Natural killer cell (primary cell): ENCODE results near the gene MYH15. TPM values are rescaled to one million over a fixed set of nuclear protein-coding genes. Genes with fewer than 3 reads are reported as not detected.
A peak's percentile ranks its signal among the peaks of the same experiment; 100 is the strongest.

Source experiments
- ATAC-seq, 3 donors: fragments of 150-1000 bp in 2 of 3; fragments of 200-7000 bp in 1 of 3; cut with Tn5 transposase; 1 replicate in 1 of 3; 2 replicates in 2 of 3; pipeline ENCODE4 v1.10.0; 2021; ENCODE audit warnings: mild to moderate bottlenecking in 2 of 3, moderate library complexity in 2 of 3
- DNase-seq, 2 donors: peaks; one replicate each; pipeline versions ENCODE4 v3.0.0 to v3.0.0-alpha.2; 2013 to 2021; ENCODE audit warnings: mixed read lengths in 1 of 2
- H3K27ac ChIP-seq: one replicate; pipeline ENCODE4 v1.5.1; 2013; ENCODE audit warnings: mild to moderate bottlenecking, low read length
- H3K27me3 ChIP-seq: one replicate; pipeline ENCODE4 v1.6.1; 2013; ENCODE audit warnings: low read length; ENCODE audit not compliant: control insufficient read depth, insufficient read depth
- H3K36me3 ChIP-seq: one replicate; pipeline ENCODE4 v1.6.1; 2013; ENCODE audit warnings: low read length; ENCODE audit not compliant: control insufficient read depth, insufficient read depth
- H3K4me1 ChIP-seq: one replicate; pipeline ENCODE4 v1.6.1; 2013; ENCODE audit warnings: low read length; ENCODE audit not compliant: control insufficient read depth, insufficient read depth
- H3K4me3 ChIP-seq: one replicate; pipeline ENCODE4 v1.5.1; 2013; ENCODE audit warnings: low read length
- H3K9me3 ChIP-seq: one replicate; pipeline ENCODE4 v1.6.1; 2013; ENCODE audit warnings: low read length; ENCODE audit not compliant: control insufficient read depth, insufficient read depth
- H3K27ac Mint-ChIP-seq, 2 donors: one replicate each; pipeline ENCODE4 v1.8.0; 2022; ENCODE audit warnings: mild to moderate bottlenecking in 2 of 2, mixed read lengths in 2 of 2, moderate library complexity in 1 of 2
- H3K27me3 Mint-ChIP-seq, 2 donors: one replicate each; pipeline ENCODE4 v1.8.0; 2022; ENCODE audit warnings: low read depth in 2 of 2, mixed read lengths in 2 of 2
- H3K36me3 Mint-ChIP-seq: one replicate; pipeline ENCODE4 v1.8.0; 2022; ENCODE audit warnings: mixed read lengths
- H3K4me1 Mint-ChIP-seq, 2 donors: one replicate each; pipeline ENCODE4 v1.8.0; 2022; ENCODE audit warnings: mixed read lengths in 2 of 2
- H3K4me3 Mint-ChIP-seq: one replicate; pipeline ENCODE4 v1.8.0; 2022; ENCODE audit warnings: mild to moderate bottlenecking, moderate library complexity, mixed read lengths
- H3K9me3 Mint-ChIP-seq, 2 donors: one replicate each; pipeline ENCODE4 v1.8.0; 2022; ENCODE audit warnings: mixed read lengths in 2 of 2
- WGBS: methylation state at CpG from one replicate; pipeline ENCODE4 v1.1.7; 2013; ENCODE audit warnings: missing lambda C conversion rate; ENCODE audit not compliant: insufficient coverage; 5-methylcytosine and 5-hydroxymethylcytosine counted together
- intact Hi-C: fragments of 100-400 bp; cut with micrococcal nuclease; formaldehyde crosslinking; loops from one replicate; pipeline ENCODE4 v1.14.2; 2022
- total RNA-seq, 4 donors: library from RNA; stranded (reverse); fragments of 120-200 nt in 1 of 4; gene quantifications; one replicate each; pipeline versions ENCODE4 v1.2.3 to v1.2.4, GENCODE V29; 2013 to 2022
- TF ChIP-seq, protein P1 (sequence below): fragments of 200-600 bp; IDR thresholded peaks from one replicate; pipeline ENCODE4 v1.8.0; 2022; ENCODE audit warnings: antibody characterized with exemption

Gene MYH15
- total RNA-seq, 3 donors from 2014 or later (not counting 1 experiment from before 2014, with no cell fraction given) = 0.05 TPM; not detected in 2

DNA sequence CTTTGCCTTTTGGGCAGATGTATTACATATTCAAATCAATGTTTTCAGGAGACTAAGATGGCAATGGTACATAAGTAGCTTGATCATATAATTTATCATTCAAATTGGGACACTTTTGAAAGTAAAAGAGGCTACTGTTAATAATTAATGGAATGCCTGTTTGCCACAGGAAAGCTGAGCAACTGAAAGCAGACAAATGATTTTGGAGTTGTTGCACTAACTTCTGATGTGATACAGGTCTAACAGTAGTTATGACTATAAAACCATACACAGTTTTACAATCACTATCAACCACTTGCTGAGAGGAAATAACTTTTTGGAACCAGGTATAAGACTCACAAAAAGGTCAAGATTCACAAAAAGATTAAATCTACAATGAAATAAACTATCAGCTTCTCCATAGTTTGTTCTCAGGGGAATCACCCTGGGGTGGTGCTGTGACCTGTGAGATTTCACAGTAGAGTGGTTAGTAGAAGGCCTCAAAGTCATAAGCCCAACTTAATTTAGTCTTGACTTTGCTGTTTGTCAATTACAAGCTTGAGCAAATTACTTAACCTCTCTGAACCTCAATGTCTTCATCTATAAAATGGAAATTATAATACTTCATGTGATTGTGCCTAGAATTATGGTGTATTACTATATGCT, 171.4 kb downstream of the MYH15 start:
- Histone ChIP-seq H3K27ac (no peak overlapping the region), H3K9me3 (no peaks in the 10 kb centered on the region), H3K4me3 (no peak overlapping the region), H3K36me3 (no peaks in the 10 kb centered on the region), H3K27me3 (no peaks in the 10 kb centered on the region), H3K4me1 (no peaks in the 10 kb centered on the region)
- H3K4me1 Mint-ChIP-seq = no peaks in the 10 kb centered on the region
- no peak overlapping the region for H3K4me3 Mint-ChIP-seq
- no peak overlapping the region for H3K27ac Mint-ChIP-seq
- no peaks in the 10 kb centered on the region for H3K9me3 Mint-ChIP-seq
- ATAC-seq (peak in 1 of 3 donors; percentile 44), DNase-seq (no peak)
- intact Hi-C loops = no loop called here
- no peaks in the 10 kb centered on the region for H3K36me3 Mint-ChIP-seq
- H3K27me3 Mint-ChIP-seq = no peaks in the 10 kb centered on the region
- TF ChIP-seq, protein P1, sequence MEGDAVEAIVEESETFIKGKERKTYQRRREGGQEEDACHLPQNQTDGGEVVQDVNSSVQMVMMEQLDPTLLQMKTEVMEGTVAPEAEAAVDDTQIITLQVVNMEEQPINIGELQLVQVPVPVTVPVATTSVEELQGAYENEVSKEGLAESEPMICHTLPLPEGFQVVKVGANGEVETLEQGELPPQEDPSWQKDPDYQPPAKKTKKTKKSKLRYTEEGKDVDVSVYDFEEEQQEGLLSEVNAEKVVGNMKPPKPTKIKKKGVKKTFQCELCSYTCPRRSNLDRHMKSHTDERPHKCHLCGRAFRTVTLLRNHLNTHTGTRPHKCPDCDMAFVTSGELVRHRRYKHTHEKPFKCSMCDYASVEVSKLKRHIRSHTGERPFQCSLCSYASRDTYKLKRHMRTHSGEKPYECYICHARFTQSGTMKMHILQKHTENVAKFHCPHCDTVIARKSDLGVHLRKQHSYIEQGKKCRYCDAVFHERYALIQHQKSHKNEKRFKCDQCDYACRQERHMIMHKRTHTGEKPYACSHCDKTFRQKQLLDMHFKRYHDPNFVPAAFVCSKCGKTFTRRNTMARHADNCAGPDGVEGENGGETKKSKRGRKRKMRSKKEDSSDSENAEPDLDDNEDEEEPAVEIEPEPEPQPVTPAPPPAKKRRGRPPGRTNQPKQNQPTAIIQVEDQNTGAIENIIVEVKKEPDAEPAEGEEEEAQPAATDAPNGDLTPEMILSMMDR = no peak

DNA sequence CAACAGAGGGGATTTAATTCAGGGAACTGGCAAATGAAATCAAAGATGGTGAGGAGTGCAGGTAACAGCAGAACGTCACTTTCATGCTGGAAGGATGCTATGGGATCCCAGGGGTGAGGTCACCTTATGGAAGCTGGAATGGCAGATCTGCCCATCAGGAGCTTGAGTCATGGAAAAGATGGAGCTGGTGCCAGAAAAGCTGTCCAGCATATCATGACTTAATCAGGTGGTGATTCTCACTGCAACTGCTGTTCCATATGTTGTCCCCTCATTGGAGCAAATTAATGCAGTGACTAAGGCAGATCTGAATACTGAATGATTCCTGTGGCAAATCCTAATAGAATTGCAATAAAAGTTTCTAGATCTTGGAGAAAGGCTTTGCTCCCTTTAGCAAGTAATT, 175.7 kb downstream of the MYH15 start:
- H3K27ac Mint-ChIP-seq = no peak overlapping the region
- H3K9me3 ChIP-seq = no peaks in the 10 kb centered on the region
- H3K4me3 ChIP-seq = no peak overlapping the region
- no peaks in the 10 kb centered on the region for H3K4me1 ChIP-seq
- intact Hi-C loops = no loop called here
- H3K9me3 Mint-ChIP-seq = no peaks in the 10 kb centered on the region
- no peak for DNase-seq
- TF ChIP-seq, protein P1 = no peak
- no peak overlapping the region for H3K27ac ChIP-seq
- no peaks in the 10 kb centered on the region for H3K27me3 ChIP-seq
- H3K36me3 Mint-ChIP-seq = no peaks in the 10 kb centered on the region
- no peak for ATAC-seq
- 85% methylated on average over 1 of the region's 1 CpG for WGBS
- H3K36me3 ChIP-seq = no peaks in the 10 kb centered on the region
- H3K27me3 Mint-ChIP-seq = peaks cover 0 to 2% of the 10 kb centered on the region in 2 donors
- H3K4me1 Mint-ChIP-seq = no peaks in the 10 kb centered on the region
- no peak overlapping the region for H3K4me3 Mint-ChIP-seq

DNA sequence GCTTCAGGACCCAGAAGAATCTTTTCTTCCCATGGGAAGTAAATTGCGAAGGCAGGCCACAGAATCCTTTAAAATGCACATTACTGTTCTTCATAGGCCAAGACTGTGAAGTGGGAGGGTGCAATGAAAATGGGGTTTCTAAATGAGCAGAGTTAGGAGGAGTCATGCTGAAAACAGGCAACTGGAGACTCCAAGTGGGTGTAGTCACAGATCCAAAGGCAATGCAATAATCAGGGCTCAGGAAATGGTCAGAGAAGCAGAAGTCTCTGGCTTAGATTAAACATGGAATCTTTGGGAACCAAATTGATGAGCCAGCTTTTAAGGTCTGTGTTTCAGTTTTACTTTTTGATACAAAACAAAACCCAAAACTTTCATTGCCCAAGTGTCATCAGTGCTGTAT, 176.4 kb downstream of the MYH15 start:
- Histone ChIP-seq H3K27me3 (no peaks in the 10 kb centered on the region), H3K4me3 (no peak overlapping the region), H3K9me3 (no peaks in the 10 kb centered on the region), H3K4me1 (no peaks in the 10 kb centered on the region), H3K36me3 (no peaks in the 10 kb centered on the region), H3K27ac (no peak overlapping the region)
- H3K36me3 Mint-ChIP-seq = no peaks in the 10 kb centered on the region
- no peaks in the 10 kb centered on the region for H3K9me3 Mint-ChIP-seq
- H3K27ac Mint-ChIP-seq = no peak overlapping the region
- TF ChIP-seq, protein P1 = no peak
- no CpG with 5 or more reads among the region's 1 CpG for WGBS
- no peaks in the 10 kb centered on the region for H3K4me1 Mint-ChIP-seq
- intact Hi-C loops = no loop called here
- no peak for ATAC-seq
- H3K27me3 Mint-ChIP-seq = peaks cover 0 to 2% of the 10 kb centered on the region in 2 donors
- DNase-seq = no peak
- H3K4me3 Mint-ChIP-seq = no peak overlapping the region

DNA sequence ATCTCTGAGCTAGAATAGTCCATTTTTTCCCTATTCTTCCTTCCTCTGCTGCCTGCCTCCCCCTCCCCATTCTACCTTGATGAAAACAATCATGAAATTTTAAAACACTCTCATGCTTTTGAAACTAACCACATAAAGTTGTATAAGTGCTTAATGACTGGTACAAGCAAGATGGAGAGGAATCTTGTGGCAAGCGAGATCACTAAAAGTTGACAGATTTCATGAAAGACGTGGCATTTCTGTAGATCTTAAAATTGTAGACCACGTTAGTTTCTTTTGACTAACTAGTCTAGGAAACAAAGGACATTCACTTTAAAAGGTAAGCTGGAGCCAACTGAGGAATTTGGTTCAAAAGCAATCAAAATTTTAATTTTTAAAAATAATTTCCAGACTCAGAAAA, 178.6 kb downstream of the MYH15 start:
- Mint-ChIP-seq H3K36me3 (peaks cover 9% of the 10 kb centered on the region), H3K9me3 (no peaks in the 10 kb centered on the region), H3K27me3 (peaks cover 0 to 2% of the 10 kb centered on the region in 2 donors), H3K27ac (no peak overlapping the region), H3K4me3 (no peak overlapping the region), H3K4me1 (no peaks in the 10 kb centered on the region)
- ATAC-seq (no peak), DNase-seq (no peak)
- TF ChIP-seq, protein P1 = no peak
- no peaks in the 10 kb centered on the region for H3K27me3 ChIP-seq
- H3K4me1 ChIP-seq = no peaks in the 10 kb centered on the region
- H3K27ac ChIP-seq = no peak overlapping the region
- no peaks in the 10 kb centered on the region for H3K36me3 ChIP-seq
- H3K4me3 ChIP-seq = no peak overlapping the region
- intact Hi-C loops = no loop called here
- WGBS = 83% methylated on average over 3 of the region's 3 CpGs
- H3K9me3 ChIP-seq = no peaks in the 10 kb centered on the region
